ENCODE measurements around the gene IRX2. TPM values are rescaled to one million over a fixed set of nuclear protein-coding genes. Genes with fewer than 3 reads are reported as not detected.

The IRX2 gene
- polyA plus RNA-seq, 3 donors = not detected

DNA sequence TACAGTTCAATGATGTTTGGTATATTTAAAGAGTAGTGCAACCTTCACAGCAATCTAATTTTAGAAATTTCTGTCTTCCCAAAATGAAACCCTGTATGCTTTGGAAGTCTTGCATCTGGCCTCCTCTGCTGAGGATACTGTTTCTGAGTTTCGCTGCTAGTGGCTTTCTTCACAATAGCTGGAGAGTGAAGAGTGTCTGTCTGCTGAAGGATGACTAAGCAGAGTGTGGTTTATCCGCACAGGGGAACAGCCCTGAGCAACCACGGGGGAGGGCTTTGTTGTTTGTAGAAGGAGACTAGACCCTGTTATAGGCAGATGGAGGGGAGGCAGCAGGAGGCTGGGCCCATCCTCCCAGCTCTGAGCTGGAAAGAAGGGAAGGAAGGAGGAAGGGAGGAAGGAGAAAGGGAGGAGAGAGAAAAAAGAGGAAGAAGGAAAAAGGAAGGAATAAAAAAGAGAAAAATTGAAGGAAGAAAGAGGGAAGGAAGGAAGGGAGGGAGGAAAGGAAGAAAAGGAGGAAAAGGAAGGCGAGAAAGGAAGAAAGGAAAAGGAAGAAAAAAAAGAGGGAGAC lies 10.5 kb upstream of the IRX2 start:
- TF ChIP-seq CTCF (IDR thresholded peaks at IDR 0.05) = no peak
- intact Hi-C loops (cut with micrococcal nuclease) = no loop called here
- no peaks in the 10 kb centered on the region for H3K4me1 Mint-ChIP-seq
- no peak overlapping the region for H3K27ac ChIP-seq (ENCODE audit: low read depth in 1 of 2, low read length in 2 of 2)
- H3K27ac Mint-ChIP-seq = peak overlapping the region in 1 of 7 donors; percentile 49
- H3K27me3 Mint-ChIP-seq (ENCODE audit: low read depth in 3 of 3) = peaks cover 36 to 47% (median 36%) of the 10 kb centered on the region in 3 donors
- peaks cover 0 to 4% (median 0%) of the 10 kb centered on the region in 7 donors for H3K9me3 Mint-ChIP-seq
- peaks cover 17 to 29% of the 10 kb centered on the region in 2 donors for H3K27me3 ChIP-seq (ENCODE audit: control insufficient read depth in 2 of 2, insufficient read depth in 2 of 2, low read length in 2 of 2)
- no peak overlapping the region for H3K4me2 ChIP-seq (replicated peaks; ENCODE audit: extremely low read depth, low read length, poor library complexity, severe bottlenecking)
- 0% methylated on average over 2 of the region's 4 CpGs for WGBS (ENCODE audit: insufficient coverage)
- H3K36me3 ChIP-seq (replicated peaks in 1 of 2; ENCODE audit: control insufficient read depth in 1 of 2, insufficient read depth in 2 of 2, low read length in 2 of 2) = no peaks in the 10 kb centered on the region
- H4K20me1 ChIP-seq (ENCODE audit: insufficient read depth, low read length) = no peaks in the 10 kb centered on the region
- no peaks in the 10 kb centered on the region for H3K36me3 Mint-ChIP-seq
- no peaks in the 10 kb centered on the region for H3K4me1 ChIP-seq (ENCODE audit: control insufficient read depth in 1 of 2, insufficient read depth in 2 of 2, low read length in 2 of 2)
- no peak overlapping the region for H3K4me3 ChIP-seq (replicated peaks in 1 of 3; ENCODE audit: low read depth in 2 of 3, low read length in 3 of 3)
- no peak overlapping the region for H2AFZ ChIP-seq (ENCODE audit: insufficient read depth, low read depth, low read length, poor library complexity, severe bottlenecking)
- DNase-seq = no peak
- H3K9me3 ChIP-seq (replicated peaks in 1 of 2; ENCODE audit: control insufficient read depth in 1 of 2, insufficient read depth in 1 of 2, low read length in 2 of 2) = peaks cover 0 to 11% of the 10 kb centered on the region in 2 donors
- H3K4me3 Mint-ChIP-seq = no peak overlapping the region
- H3K9ac ChIP-seq (ENCODE audit: insufficient read depth, low read length, poor library complexity, severe bottlenecking) = no peak overlapping the region
- no peaks in the 10 kb centered on the region for H3K79me2 ChIP-seq (ENCODE audit: insufficient read depth, low read length)

GRCh38 chr5:2759696-2760461 lies 8.4 kb upstream of the IRX2 start:
- Histone ChIP-seq H3K27me3 (ENCODE audit: control insufficient read depth in 2 of 2, insufficient read depth in 2 of 2, low read length in 2 of 2) (peaks cover 29 to 48% of the 10 kb centered on the region in 2 donors), H3K27ac (ENCODE audit: low read depth in 1 of 2, low read length in 2 of 2) (no peak overlapping the region), H2AFZ (ENCODE audit: insufficient read depth, low read depth, low read length, poor library complexity, severe bottlenecking) (no peak overlapping the region), H3K4me1 (ENCODE audit: control insufficient read depth in 1 of 2, insufficient read depth in 2 of 2, low read length in 2 of 2) (no peaks in the 10 kb centered on the region), H4K20me1 (ENCODE audit: insufficient read depth, low read length) (no peaks in the 10 kb centered on the region), H3K9ac (ENCODE audit: insufficient read depth, low read length, poor library complexity, severe bottlenecking) (no peak overlapping the region), H3K4me2 (replicated peaks; ENCODE audit: extremely low read depth, low read length, poor library complexity, severe bottlenecking) (no peak overlapping the region), H3K79me2 (ENCODE audit: insufficient read depth, low read length) (no peaks in the 10 kb centered on the region), H3K4me3 (replicated peaks in 1 of 3; ENCODE audit: low read depth in 2 of 3, low read length in 3 of 3) (no peak overlapping the region), H3K9me3 (replicated peaks in 1 of 2; ENCODE audit: control insufficient read depth in 1 of 2, insufficient read depth in 1 of 2, low read length in 2 of 2) (peaks cover 0 to 21% of the 10 kb centered on the region in 2 donors), H3K36me3 (replicated peaks in 1 of 2; ENCODE audit: control insufficient read depth in 1 of 2, insufficient read depth in 2 of 2, low read length in 2 of 2) (no peaks in the 10 kb centered on the region)
- no peak for TF ChIP-seq CTCF (IDR thresholded peaks at IDR 0.05)
- intact Hi-C loops (cut with micrococcal nuclease) = no loop called here
- Mint-ChIP-seq H3K27me3 (ENCODE audit: low read depth in 3 of 3) (peaks cover 50 to 67% (median 54%) of the 10 kb centered on the region in 3 donors), H3K27ac (no peak overlapping the region), H3K9me3 (peaks cover 0 to 10% (median 4%) of the 10 kb centered on the region in 7 donors), H3K4me3 (peak overlapping the region in 1 of 2 donors; percentile 16), H3K36me3 (no peaks in the 10 kb centered on the region), H3K4me1 (peaks cover 3% of the 10 kb centered on the region)
- DNase-seq = no peak
- 74% methylated on average over 7 of the region's 11 CpGs for WGBS (ENCODE audit: insufficient coverage)
